ENCODE data around the gene ADAMTS7.
"Not testable (repeated sequence)": the region's sequence is repeated elsewhere in the genome, so short reads cannot be mapped to it uniquely, and the experiment has no call there.

The ADAMTS7 gene

GRCh38 chr15:78778422-78778821, 32.8 kb downstream of the ADAMTS7 start:
- DNase-seq = no peak

GRCh38 chr15:78777953-78778345, 33.3 kb downstream of the ADAMTS7 start:
- not testable (repeated sequence) for DNase-seq

- DNase-seq = not testable (repeated sequence)
Observed at GRCh38 chr15:78777290-78777952, 33.8 kb downstream of the ADAMTS7 start.

DNA sequence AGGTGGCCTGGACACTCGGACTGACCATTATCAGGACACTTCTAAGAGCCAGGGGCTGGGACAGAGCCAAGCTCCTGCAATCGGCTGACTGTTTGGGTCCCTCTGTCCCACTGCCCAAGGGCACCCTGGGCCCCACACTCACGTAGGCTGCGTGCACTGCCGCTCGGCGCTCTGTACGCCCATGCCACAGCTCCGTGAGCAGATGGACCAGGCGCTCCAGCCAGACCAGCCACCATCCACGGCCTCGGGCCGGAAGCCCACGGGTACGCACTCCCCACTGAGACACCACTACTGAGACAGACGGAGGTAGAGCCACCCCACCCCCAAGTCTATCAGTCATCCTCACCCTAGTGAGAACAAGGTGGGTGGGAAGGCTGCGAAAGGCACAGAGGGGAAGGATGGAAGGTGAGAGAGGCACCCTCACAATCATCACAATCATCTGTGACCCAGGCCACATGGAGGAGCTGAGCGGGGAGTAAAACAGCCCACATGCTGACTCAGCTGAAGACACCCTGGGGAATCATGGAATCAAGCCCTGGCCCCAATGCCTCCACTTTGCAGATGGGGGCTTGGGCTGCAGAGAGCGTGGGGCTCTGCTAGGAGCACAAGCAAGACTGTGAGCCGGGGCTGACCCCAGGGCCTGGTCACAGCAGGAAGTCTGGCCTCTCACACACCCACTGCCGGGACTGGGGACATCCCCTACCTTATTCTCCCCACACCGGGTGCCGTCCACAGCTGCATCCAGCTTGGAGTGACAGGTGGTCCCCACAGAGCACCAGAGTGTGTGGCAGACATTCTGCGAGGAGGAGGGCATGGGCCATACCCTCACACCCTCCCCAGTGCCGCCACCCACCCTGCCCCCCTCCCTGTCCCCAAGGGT, 35.0 kb downstream of the ADAMTS7 start:
- not testable (repeated sequence) for DNase-seq

DNA sequence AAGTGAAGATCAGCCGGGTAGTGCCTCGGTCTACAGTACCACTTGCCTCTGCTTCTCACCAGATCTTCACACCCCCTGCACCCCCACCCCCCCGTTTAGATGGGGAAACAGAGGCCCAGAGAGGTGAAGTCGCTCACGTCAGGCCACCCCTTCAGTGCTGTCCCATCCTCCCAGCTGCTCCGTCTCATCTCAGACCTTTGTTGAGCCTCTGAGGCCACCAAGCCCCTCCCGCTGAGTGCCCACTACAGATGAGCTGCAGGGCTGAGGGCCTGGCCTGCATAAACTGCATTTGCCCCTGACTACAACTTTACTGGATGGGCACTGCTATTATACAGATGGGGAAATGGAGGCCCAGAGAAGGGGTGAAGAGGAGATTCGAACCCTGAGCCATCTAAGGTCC, 35.8 kb downstream of the ADAMTS7 start:
- DNase-seq = no peak

GRCh38 chr15:78774451-78774990, 36.7 kb downstream of the ADAMTS7 start:
- not testable (repeated sequence) for DNase-seq

DNA sequence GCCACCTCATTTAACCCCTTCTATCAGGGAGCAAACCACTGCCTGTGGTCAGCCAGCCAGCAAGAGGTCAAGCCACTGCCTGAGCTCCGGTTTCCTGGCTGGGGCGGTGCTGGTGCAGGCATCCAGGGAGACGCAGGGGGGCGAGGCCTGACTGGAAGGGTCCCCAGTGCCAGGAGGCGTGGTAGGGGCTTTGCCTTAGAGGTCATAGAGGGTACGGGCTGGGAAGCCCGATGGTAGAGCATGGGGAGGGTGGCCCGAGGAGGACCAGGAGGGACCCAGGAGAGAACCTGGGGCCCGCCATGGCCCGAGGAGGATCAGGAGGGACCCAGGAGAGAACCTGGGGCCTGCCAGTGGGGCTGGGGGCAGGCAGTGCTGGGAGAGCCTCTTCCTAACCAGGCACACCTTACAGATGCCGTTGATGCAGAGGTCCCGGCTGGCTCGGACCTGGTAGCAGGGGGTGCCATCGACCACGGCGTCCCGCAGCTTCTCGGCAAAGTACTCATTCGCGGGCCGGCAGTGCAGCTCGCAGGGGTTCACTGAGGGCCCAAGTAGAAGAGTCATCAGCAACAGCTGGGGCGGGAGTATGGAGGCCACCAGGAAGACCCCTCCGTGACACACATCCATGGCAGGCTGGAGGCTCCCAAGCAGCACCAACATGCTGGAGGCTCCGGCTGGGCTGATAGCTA, 37.4 kb downstream of the ADAMTS7 start:
- DNase-seq = not testable (repeated sequence)

GRCh38 chr15:78772738-78773137, 38.5 kb downstream of the ADAMTS7 start:
- DNase-seq = no peak

GRCh38 chr15:78771436-78772000, 39.7 kb downstream of the ADAMTS7 start:
- DNase-seq = not testable (repeated sequence)

DNA sequence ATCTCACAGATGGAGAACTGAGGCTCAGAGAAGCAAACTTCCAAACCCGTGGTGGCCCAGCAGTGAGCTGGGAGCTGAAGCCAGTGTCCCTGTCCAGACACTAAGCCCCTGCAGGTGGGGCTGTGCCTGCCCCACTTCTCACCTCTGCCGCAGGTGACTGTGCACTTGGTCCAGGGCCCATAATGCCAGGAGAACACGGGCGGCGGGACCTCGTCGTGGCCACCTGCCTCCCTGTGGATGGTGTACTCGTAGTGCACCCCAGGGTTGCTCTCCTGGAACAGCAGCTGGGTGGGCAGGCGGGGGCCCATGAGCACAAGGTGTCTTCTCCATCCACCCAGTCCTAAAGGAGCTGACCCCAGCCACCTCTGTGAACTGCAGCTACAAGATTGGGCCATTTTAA, 40.2 kb downstream of the ADAMTS7 start:
- not testable (repeated sequence) for DNase-seq

- not testable (repeated sequence) for DNase-seq
Observed at GRCh38 chr15:78769473-78770225, 41.6 kb downstream of the ADAMTS7 start.

DNA sequence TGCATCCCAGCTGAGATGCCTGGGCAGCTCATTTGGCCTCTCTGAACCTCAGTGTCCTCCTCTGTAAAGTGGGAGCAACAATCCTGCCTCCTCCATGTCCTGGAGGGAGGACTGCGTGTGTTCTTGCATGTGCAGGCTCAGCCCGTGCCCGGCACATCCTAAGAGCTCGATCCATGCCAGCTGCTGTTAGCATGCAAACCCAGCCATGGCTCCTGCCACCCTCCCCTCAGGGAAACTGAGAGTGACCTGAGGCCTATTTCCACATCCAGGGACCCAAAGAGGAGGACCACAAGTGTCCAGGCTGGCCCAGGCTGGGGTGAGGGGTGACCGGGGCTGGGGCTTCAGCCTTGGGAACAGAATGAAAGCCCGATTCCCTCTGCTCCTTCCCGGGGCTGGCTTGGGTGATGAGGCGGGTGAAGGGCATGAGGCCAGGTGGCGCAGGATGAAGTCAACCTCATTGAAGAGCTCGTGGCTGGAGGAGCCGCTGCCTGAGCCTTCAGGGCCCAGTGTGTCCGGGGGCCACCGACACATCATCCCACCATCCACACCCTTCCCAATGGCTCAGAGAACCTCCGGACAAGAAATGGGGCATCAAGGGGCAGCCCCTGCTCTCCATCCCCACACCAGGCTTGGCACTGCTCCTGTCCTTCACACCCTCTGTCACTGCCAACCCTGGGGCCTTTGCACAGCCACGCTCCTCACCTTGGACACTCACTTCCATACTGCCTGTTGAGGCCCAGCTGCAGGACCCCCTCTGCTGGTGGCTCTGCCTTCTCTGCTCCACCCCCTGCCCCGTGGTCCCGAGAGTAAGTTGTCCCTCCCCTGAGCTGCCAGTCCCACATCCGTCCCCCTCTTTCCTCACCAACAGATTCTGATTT, 42.5 kb downstream of the ADAMTS7 start:
- no peak for DNase-seq

DNA sequence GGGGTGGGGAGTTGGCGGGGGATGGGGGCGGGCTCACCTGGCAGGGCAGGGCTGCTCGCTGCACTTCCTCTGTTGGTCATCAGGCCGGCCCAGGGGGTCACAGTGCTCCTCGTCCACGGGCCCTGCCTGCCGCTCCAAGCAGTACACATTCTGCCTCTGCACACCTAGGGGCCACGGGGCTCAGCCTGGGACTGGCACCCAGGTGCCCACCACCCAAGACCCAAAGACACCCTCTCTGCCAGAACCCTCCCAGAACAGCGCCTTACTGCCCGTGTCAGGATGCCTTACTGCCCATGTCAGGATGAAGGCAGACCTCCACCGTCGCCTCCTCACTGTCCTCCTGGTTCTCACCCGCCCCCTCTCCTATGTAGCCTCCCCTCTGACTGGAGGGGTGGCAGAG, 43.2 kb downstream of the ADAMTS7 start:
- no peak for DNase-seq

GRCh38 chr15:78767331-78767951, 43.8 kb downstream of the ADAMTS7 start:
- DNase-seq = no peak

- DNase-seq = not testable (repeated sequence)
Observed at GRCh38 chr15:78766641-78767071, 44.6 kb downstream of the ADAMTS7 start.

DNA sequence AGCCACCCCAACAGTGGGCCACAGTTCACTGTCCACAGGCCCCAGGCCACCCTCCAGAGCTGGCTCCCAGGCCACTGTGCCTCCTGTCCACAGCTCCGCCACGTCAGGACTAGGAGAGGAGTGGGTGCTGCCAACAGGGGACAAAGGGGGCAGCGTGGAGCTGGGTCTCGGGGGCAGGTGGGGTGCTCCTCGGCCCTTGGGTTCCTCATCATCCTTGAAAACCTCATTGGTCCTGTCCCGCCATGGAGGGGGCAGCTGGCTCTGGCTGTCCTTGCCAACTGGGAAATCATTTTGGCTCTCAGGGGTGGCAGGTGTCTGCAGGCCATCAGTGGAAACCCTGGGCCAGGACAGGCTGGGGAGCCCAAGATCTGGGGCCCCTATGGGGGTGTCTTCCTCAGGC, 45.2 kb downstream of the ADAMTS7 start:
- DNase-seq = no peak

GRCh38 chr15:78765154-78765860, 46.0 kb downstream of the ADAMTS7 start:
- not testable (repeated sequence) for DNase-seq

DNA sequence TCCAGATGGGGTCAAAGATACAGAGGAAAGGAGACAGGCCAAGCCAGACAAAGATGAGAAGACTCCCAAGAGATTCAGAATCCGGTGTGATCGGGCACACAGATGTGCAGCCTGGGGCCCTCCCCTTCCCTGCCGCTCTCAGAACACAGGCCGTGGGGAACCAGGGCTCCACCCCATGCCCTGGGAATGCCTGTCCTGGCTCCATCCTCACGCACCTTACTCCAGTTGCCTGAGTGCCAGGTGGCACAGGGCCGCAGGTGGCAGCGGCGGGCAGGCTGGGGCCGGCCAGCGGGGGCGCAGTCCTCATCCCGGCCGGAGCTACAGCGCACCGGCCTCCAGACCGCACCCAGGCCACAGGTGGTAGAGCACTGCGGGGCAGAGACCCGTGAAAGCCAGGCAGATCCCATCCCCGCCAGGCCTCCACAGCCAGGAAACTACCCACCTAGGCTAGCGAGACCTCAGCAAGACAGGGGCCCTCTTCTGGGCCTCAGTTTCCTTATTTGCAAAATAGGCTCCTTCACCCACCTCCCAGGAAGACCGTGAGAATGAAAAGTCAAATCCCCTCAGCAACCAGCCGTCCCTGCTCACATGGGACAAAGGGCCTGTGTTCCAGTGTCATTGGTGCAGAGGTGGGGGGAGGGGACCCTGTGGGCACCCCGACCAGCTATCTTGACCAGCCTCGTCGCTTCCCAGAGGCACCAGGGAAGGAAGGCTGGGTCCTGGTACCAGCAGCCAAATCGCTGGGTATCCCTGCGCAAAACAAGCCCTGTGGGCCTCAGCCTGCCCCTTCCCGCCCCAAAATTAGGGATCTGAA, 46.7 kb downstream of the ADAMTS7 start:
- not testable (repeated sequence) for DNase-seq

- no peak for DNase-seq
Observed at GRCh38 chr15:78763796-78764241, 47.4 kb downstream of the ADAMTS7 start.
